HCT116 (cell line): ENCODE results near the gene TYW5. TPM values are rescaled to one million over a fixed set of nuclear protein-coding genes. Genes with fewer than 3 reads are reported as not detected.

Experiments used
- ATAC-seq: fragments of 200-7000 bp; cut with Tn5 transposase; 2 replicates; pipeline ENCODE4 v1.9.1; 2020; ENCODE audit warnings: mild to moderate bottlenecking, moderate library complexity
- BruUV-seq: library from RNA; stranded (reverse); fragments of 400-500 nt; replicated peaks from 2 replicates; lab custom pipeline; 2021; lab: Mats Ljungman, UMichigan
- CTCF ChIA-PET: fragments of 300-600 bp; sonication (Branson Sonifier 250); formaldehyde crosslinking; loops from one replicate; lab custom pipeline; 2021; ENCODE audit warnings: antibody characterized with exemption; lab: Charles Lee
- POLR2A ChIA-PET: fragments of 300-600, 350-600 bp; sonication (Branson Sonifier 250); formaldehyde crosslinking; loops from one replicate; lab custom pipeline; 2021; ENCODE audit warnings: antibody characterized with exemption; lab: Charles Lee
- RAD21 ChIA-PET, 2 experiments: fragments of 300-600 bp; sonication (Branson Sonifier 250); formaldehyde crosslinking; loops; one replicate each; lab custom pipeline; 2023; ENCODE audit warnings: low total read pairs in 2 of 2; ENCODE audit not compliant: uncharacterized antibody in 2 of 2, unreplicated experiment in 2 of 2, low non-redundant PET in 1 of 2; lab: Charles Lee
- DNase-seq: peaks from one replicate; pipeline ENCODE4 v3.0.0-alpha.2; 2010; ENCODE audit warnings: low read depth, low spot score
- H2AFZ ChIP-seq: fragments of 200-600 bp; shearing (Covaris generic), sonication (generic); 2 replicates; pipeline ENCODE4 v1.6.1; 2017; ENCODE audit warnings: low read depth, mixed run types, mixed read lengths, antibody characterized with exemption, low read length; ENCODE audit not compliant: poor library complexity, severe bottlenecking
- H3K27ac ChIP-seq: 2 replicates; pipeline ENCODE4 v1.5.1; 2012; ENCODE audit warnings: low read depth, low read length
- H3K27me3 ChIP-seq: fragments of 200-600 bp; sonication (generic); 2 replicates; pipeline ENCODE4 v1.6.1; 2016; ENCODE audit warnings: mixed run types, low read length, mixed read lengths; ENCODE audit not compliant: insufficient read depth
- H3K36me3 ChIP-seq, 2 experiments: fragments of 200-500 bp in 1 of 2; fragments of 200-600 bp in 1 of 2; sonication (Bioruptor generic) in 1 of 2; sonication (generic) in 1 of 2; 2 replicates each; pipeline versions ENCODE4 v1.5.1 to v1.6.1; 2014 to 2016; ENCODE audit warnings: low read length in 2 of 2, inconsistent platforms in 1 of 2, mixed read lengths in 1 of 2, mixed run types in 1 of 2; ENCODE audit not compliant: insufficient read depth in 2 of 2, control insufficient read depth in 1 of 2
- H3K4me1 ChIP-seq, 2 experiments: fragments of 200-600 bp in 1 of 2; sonication (generic) in 1 of 2; 2 replicates each; pipeline versions ENCODE4 v1.5.1 to v1.6.1; 2012 to 2017; ENCODE audit warnings: low read length in 2 of 2, inconsistent platforms in 1 of 2, mild to moderate bottlenecking in 1 of 2, mixed read lengths in 1 of 2, mixed run types in 1 of 2, moderate library complexity in 1 of 2; ENCODE audit not compliant: insufficient read depth in 2 of 2, control insufficient read depth in 1 of 2
- H3K4me2 ChIP-seq: fragments of 200-600 bp; sonication (generic); 2 replicates; pipeline ENCODE4 v1.6.1; 2017; ENCODE audit warnings: mixed run types, low read length, mixed read lengths
- H3K4me3 ChIP-seq, 2 experiments: fragments of 200-600 bp in 1 of 2; sonication (generic) in 1 of 2; replicated peaks in 1 of 2; 2 replicates each; pipeline ENCODE4 v1.5.1; 2011 to 2016; ENCODE audit warnings: low read length in 2 of 2, control low read depth in 1 of 2, low read depth in 1 of 2, mild to moderate bottlenecking in 1 of 2, mixed read lengths in 1 of 2, mixed run types in 1 of 2
- H3K79me2 ChIP-seq: fragments of 200-600 bp; sonication (generic); 2 replicates; pipeline ENCODE4 v1.6.1; 2017; ENCODE audit warnings: mild to moderate bottlenecking, mixed run types, low read length, moderate library complexity, mixed read lengths; ENCODE audit not compliant: insufficient read depth
- H3K9ac ChIP-seq: fragments of 200-600 bp; sonication (generic); 2 replicates; pipeline ENCODE4 v1.6.1; 2016; ENCODE audit warnings: low read length, mixed read lengths
- H3K9me2 ChIP-seq: fragments of 200-600 bp; sonication (generic), shearing (Covaris generic); 2 replicates; pipeline ENCODE4 v1.6.1; 2017; ENCODE audit warnings: mixed run types, mild to moderate bottlenecking, moderate library complexity; ENCODE audit not compliant: insufficient read depth
- H3K9me3 ChIP-seq, 2 experiments: fragments of 200-500 bp in 1 of 2; fragments of 200-600 bp in 1 of 2; sonication (Bioruptor generic) in 1 of 2; sonication (generic) in 1 of 2; 2 replicates each; pipeline ENCODE4 v1.6.1; 2014 to 2017; ENCODE audit warnings: low read length in 2 of 2, mixed read lengths in 2 of 2, inconsistent platforms in 1 of 2, low read depth in 1 of 2, mild to moderate bottlenecking in 1 of 2, mixed run types in 1 of 2, moderate library complexity in 1 of 2; ENCODE audit not compliant: control insufficient read depth in 1 of 2, insufficient read depth in 1 of 2
- H4K20me1 ChIP-seq: fragments of 200-600 bp; sonication (generic), shearing (Covaris generic); 2 replicates; pipeline ENCODE4 v1.6.1; 2017; ENCODE audit warnings: mixed run types, mild to moderate bottlenecking, moderate library complexity; ENCODE audit not compliant: insufficient read depth
- CEBPB ChIP-seq: IDR thresholded peaks from 2 replicates; pipeline ENCODE4 v1.6.1; 2012; ENCODE audit warnings: low read depth
- CTCF ChIP-seq, 3 experiments: fragments of 200-600 bp in 1 of 3; sonication (generic) in 1 of 3; IDR thresholded peaks in 2 of 3; conservative IDR thresholded peaks in 1 of 3; 2 replicates each; pipeline ENCODE4 v1.5.1; 2012 to 2017; ENCODE audit warnings: low read depth in 2 of 3, low read length in 2 of 3, antibody characterized with exemption in 1 of 3, borderline replicate concordance in 1 of 3, control low read depth in 1 of 3, mild to moderate bottlenecking in 1 of 3, mixed read lengths in 1 of 3, mixed run types in 1 of 3, moderate library complexity in 1 of 3; ENCODE audit not compliant: insufficient read depth in 1 of 3
- ELF1 ChIP-seq: IDR thresholded peaks from 2 replicates; pipeline ENCODE4 v1.6.1; 2012; ENCODE audit warnings: low read depth, borderline replicate concordance
- EZH2phosphoT487 ChIP-seq: fragments of 200-600 bp; IDR thresholded peaks from 2 replicates; pipeline ENCODE4 v1.6.1; 2018; ENCODE audit warnings: antibody characterized with exemption, borderline replicate concordance
- FOSL1 ChIP-seq: IDR thresholded peaks from 2 replicates; pipeline ENCODE4 v1.6.1; 2012; ENCODE audit warnings: low read depth
- JUND ChIP-seq: IDR thresholded peaks from 2 replicates; pipeline ENCODE4 v1.6.1; 2012
- POLR2A ChIP-seq: IDR thresholded peaks from 2 replicates; pipeline ENCODE4 v1.7.0; 2011; ENCODE audit warnings: borderline replicate concordance; ENCODE audit not compliant: insufficient read depth, insufficient read length; ENCODE audit errors: extremely low read depth
- RAD21 ChIP-seq: IDR thresholded peaks from 2 replicates; pipeline ENCODE4 v1.6.1; 2012; ENCODE audit warnings: low read depth, mild to moderate bottlenecking
- REST ChIP-seq: IDR thresholded peaks from 2 replicates; pipeline ENCODE4 v1.6.1; 2012; ENCODE audit warnings: low read depth
- YY1 ChIP-seq: IDR thresholded peaks from 2 replicates; pipeline ENCODE4 v1.6.1; 2011; ENCODE audit warnings: low read length, low read depth, moderate library complexity, mild to moderate bottlenecking; ENCODE audit not compliant: insufficient replicate concordance; ENCODE audit errors: extremely low read depth
- ZBTB33 ChIP-seq: IDR thresholded peaks from 2 replicates; pipeline ENCODE4 v1.6.1; 2011; ENCODE audit warnings: mild to moderate bottlenecking, low read length, moderate library complexity; ENCODE audit not compliant: insufficient replicate concordance; ENCODE audit errors: extremely low read depth
- ZFX ChIP-seq: fragments of 450-650 bp; IDR thresholded peaks from 2 replicates; pipeline ENCODE4 v1.6.1; 2017
- intact Hi-C: fragments of 100-400 bp; cut with micrococcal nuclease; formaldehyde crosslinking; loops from 2 replicates; pipeline ENCODE4 v1.10.0; 2022
- total RNA-seq: library from RNA; stranded (reverse); gene quantifications from one replicate; pipeline ENCODE4 v1.2.1, GENCODE V29; 2021; ENCODE audit not compliant: unreplicated experiment
- TF ChIP-seq, protein P1 (sequence below): IDR thresholded peaks from 2 replicates; pipeline ENCODE4 v1.6.1; 2012

TYW5 gene
- total RNA-seq, 1 experiment from 2014 or later, result 7.7 TPM

- POLR2A ChIA-PET, result no interaction called here
- H3K79me2 ChIP-seq, result peaks cover 53% of the 10 kb centered on the region
- H3K27me3 ChIP-seq, result no peaks in the 10 kb centered on the region
- CTCF ChIA-PET, result no interaction called here
- ATAC-seq, result no peak
- H3K27ac ChIP-seq, result peak overlapping the region; percentile 88
- no peak for DNase-seq
- RAD21 ChIA-PET, result no interaction called here
- H3K9ac ChIP-seq, result peak overlapping the region; percentile 88
- H3K4me1 ChIP-seq, result peaks cover 0 to 15% of the 10 kb centered on the region in 2 experiments; a peak in 3 of 4 replicates
- no peaks in the 10 kb centered on the region for H3K9me2 ChIP-seq
- peaks cover 5 to 22% of the 10 kb centered on the region in 2 experiments; a peak in 3 of 4 replicates for H3K36me3 ChIP-seq
- H3K4me3 ChIP-seq, result peak overlapping the region; percentile 85 to 87
- no peak for TF ChIP-seq CTCF (IDR thresholded peaks at IDR 0.05 in 2 of 3, conservative IDR thresholded peaks at IDR 0.05 in 1 of 3; ENCODE audit: borderline replicate concordance in 1 of 3, insufficient read depth in 1 of 3, low read depth in 2 of 3, low read length in 2 of 3)
- no peak for TF ChIP-seq ZBTB33
- no peak for TF ChIP-seq CEBPB
- TF ChIP-seq FOSL1, result no peak
- no peak for TF ChIP-seq EZH2phosphoT487
- TF ChIP-seq REST, result no peak
- TF ChIP-seq ELF1, result no peak
- TF ChIP-seq, protein P1, sequence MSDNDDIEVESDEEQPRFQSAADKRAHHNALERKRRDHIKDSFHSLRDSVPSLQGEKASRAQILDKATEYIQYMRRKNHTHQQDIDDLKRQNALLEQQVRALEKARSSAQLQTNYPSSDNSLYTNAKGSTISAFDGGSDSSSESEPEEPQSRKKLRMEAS, result no peak
- no peak for TF ChIP-seq JUND
- TF ChIP-seq POLR2A, result no peak
- no peak for TF ChIP-seq YY1
- TF ChIP-seq RAD21, result no peak
- no peak for TF ChIP-seq ZFX
- H4K20me1 ChIP-seq, result peaks cover 6% of the 10 kb centered on the region; the same call in 1 of the 2 replicates
- intact Hi-C loops, result no loop called here
- H2AFZ ChIP-seq, result no peak overlapping the region
- H3K9me3 ChIP-seq, result peaks cover 0 to under 1% of the 10 kb centered on the region in 2 experiments; a peak in 2 of 4 replicates
- H3K4me2 ChIP-seq, result peak overlapping the region; percentile 81
- no TSS peak for BruUV-seq
Measured at GRCh38 chr2:199911877-199912161, 43.5 kb downstream of the TYW5 start.
